Panc1 (cell line): ENCODE results near the gene CCNK.

Experiments
- POLR2AphosphoS5 ChIP-seq: IDR thresholded peaks from 2 replicates; pipeline ENCODE4 v1.6.1; 2012; ENCODE audit warnings: mild to moderate bottlenecking, low read depth, low read length, moderate library complexity
- REST ChIP-seq, 2 experiments: IDR thresholded peaks; 2 replicates each; pipeline ENCODE4 v1.6.1; 2011 to 2012; ENCODE audit warnings: low read depth in 2 of 2, control low read depth in 1 of 2, low read length in 1 of 2, mild to moderate bottlenecking in 1 of 2, moderate library complexity in 1 of 2; ENCODE audit not compliant: insufficient read depth in 1 of 2
- TF ChIP-seq, protein P1 (sequence below): fragments of 450-650 bp; IDR thresholded peaks from 2 replicates; pipeline ENCODE4 v1.5.1; 2017; ENCODE audit warnings: mild to moderate bottlenecking

GRCh38 chr14:99522457-99522891 lies 41.3 kb downstream of the CCNK start:
- TF ChIP-seq POLR2AphosphoS5 = no peak
- TF ChIP-seq, protein P1, sequence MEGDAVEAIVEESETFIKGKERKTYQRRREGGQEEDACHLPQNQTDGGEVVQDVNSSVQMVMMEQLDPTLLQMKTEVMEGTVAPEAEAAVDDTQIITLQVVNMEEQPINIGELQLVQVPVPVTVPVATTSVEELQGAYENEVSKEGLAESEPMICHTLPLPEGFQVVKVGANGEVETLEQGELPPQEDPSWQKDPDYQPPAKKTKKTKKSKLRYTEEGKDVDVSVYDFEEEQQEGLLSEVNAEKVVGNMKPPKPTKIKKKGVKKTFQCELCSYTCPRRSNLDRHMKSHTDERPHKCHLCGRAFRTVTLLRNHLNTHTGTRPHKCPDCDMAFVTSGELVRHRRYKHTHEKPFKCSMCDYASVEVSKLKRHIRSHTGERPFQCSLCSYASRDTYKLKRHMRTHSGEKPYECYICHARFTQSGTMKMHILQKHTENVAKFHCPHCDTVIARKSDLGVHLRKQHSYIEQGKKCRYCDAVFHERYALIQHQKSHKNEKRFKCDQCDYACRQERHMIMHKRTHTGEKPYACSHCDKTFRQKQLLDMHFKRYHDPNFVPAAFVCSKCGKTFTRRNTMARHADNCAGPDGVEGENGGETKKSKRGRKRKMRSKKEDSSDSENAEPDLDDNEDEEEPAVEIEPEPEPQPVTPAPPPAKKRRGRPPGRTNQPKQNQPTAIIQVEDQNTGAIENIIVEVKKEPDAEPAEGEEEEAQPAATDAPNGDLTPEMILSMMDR = no peak
- TF ChIP-seq REST (IDR thresholded peaks at IDR 0.05; ENCODE audit: insufficient read depth in 1 of 2, low read depth in 2 of 2, low read length in 1 of 2) = no peak
